GM21390 (cell line): Measurements from ENCODE around the gene POLG.
"Not testable (repeated sequence)": the region's sequence is repeated elsewhere in the genome, so short reads cannot be mapped to it uniquely, and the experiment has no call there.

Experiments used
- ATAC-seq: cut with Tn5 transposase; IDR thresholded peaks from one replicate; pipeline ENCODE4 v1.9.1; 2021; ENCODE audit not compliant: unreplicated experiment

POLG gene

DNA sequence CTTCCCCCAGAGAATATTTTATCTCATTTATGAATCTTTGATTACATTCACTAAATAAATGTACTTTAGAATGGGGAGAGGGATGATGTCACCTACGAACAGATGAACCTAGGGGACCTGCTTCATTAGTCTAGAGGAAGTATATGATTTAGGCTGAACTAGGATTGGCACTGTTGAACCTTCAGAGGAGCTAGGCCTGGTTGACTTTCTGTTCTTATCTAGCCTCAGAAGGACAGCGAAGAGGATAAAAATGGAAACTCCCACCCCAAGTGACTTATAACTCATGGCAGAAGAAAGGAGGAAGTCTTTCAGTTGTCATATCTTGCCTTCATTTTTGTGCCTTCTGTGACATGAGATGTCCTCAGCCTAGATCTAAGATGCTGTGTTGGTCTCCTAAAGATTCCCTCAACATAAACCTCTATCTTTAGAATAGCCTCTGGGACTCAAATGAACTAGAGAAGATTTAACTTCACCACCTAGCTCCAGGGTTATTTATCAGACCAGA is 42.6 kb downstream of the POLG start:
- no peak for ATAC-seq

GRCh38 chr15:89283201-89283600 is 51.4 kb downstream of the POLG start:
- ATAC-seq = no peak

- no peak for ATAC-seq
Measured at GRCh38 chr15:89282631-89283030, 52.0 kb downstream of the POLG start.

DNA sequence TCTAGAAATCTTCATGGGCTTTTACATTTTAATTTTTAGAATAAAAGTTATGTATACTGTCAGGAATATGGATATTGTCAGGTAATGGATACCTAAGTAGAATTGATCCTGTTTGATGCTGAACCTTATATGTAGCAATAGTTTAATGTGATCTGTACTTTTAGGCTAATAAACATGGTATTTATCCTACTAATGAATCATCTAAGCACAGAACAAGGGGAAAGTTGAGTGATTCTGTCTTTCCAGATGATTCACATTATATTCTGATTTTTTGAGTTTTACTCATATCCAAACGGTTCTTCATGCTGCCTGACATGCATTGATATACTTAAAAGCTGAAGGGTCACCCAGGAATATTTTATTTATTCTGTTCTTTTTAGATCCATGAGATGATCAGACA is 56.3 kb downstream of the POLG start:
- ATAC-seq = no peak

GRCh38 chr15:89277281-89277680 is 57.3 kb downstream of the POLG start:
- not testable (repeated sequence) for ATAC-seq
